ENCODE results near the gene GXYLT1. TPM values are rescaled to one million over a fixed set of nuclear protein-coding genes. Genes with fewer than 3 reads are reported as not detected.

Gene GXYLT1
- total RNA-seq, 1 experiment from 2014 or later = 9.0 TPM

- DNase-seq (ENCODE audit: low read depth, low spot score) (no peak), ATAC-seq (no peak)
- no peak for TF ChIP-seq ATF3 (IDR thresholded peaks at IDR 0.05)
- no peak for TF ChIP-seq EZH2phosphoT487 (IDR thresholded peaks at IDR 0.05; ENCODE audit: borderline replicate concordance)
- TF ChIP-seq EGR1 (IDR thresholded peaks at IDR 0.05; ENCODE audit: low read depth) = no peak
- no peak for TF ChIP-seq FOSL1 (IDR thresholded peaks at IDR 0.05; ENCODE audit: low read depth)
- TF ChIP-seq CBX3 (IDR thresholded peaks at IDR 0.05; ENCODE audit: low read depth) = no peak
- TF ChIP-seq SP1 (IDR thresholded peaks at IDR 0.05; ENCODE audit: low read depth) = no peak
- TF ChIP-seq TCF7L2 (IDR thresholded peaks at IDR 0.05; ENCODE audit: borderline replicate concordance, extremely low read depth, insufficient read depth, insufficient read length) = no peak
- Histone ChIP-seq H3K9ac (ENCODE audit: low read length) (no peak overlapping the region), H3K36me3 (ENCODE audit: control insufficient read depth in 1 of 2, insufficient read depth in 2 of 2, low read length in 2 of 2) (no peaks in the 10 kb centered on the region), H2AFZ (ENCODE audit: low read depth, low read length, poor library complexity, severe bottlenecking) (no peak overlapping the region), H3K9me3 (ENCODE audit: control insufficient read depth in 1 of 2, insufficient read depth in 1 of 2, low read depth in 1 of 2, low read length in 2 of 2) (no peaks in the 10 kb centered on the region), H3K9me2 (ENCODE audit: insufficient read depth) (no peaks in the 10 kb centered on the region), H3K4me2 (ENCODE audit: low read length) (no peak overlapping the region), H3K4me3 (replicated peaks in 1 of 2; ENCODE audit: low read depth in 1 of 2, low read length in 2 of 2) (no peak overlapping the region), H3K27me3 (ENCODE audit: insufficient read depth, low read length) (no peaks in the 10 kb centered on the region), H3K4me1 (ENCODE audit: control insufficient read depth in 1 of 2, insufficient read depth in 2 of 2, low read length in 2 of 2) (peaks cover 0 to 13% of the 10 kb centered on the region in 2 experiments; a peak in 2 of 4 replicates), H3K79me2 (ENCODE audit: insufficient read depth, low read length) (peaks cover 85% of the 10 kb centered on the region), H3K27ac (ENCODE audit: low read depth, low read length) (no peak overlapping the region), H4K20me1 (ENCODE audit: insufficient read depth) (peaks cover 20% of the 10 kb centered on the region; the same call in 1 of the 2 replicates)
- intact Hi-C loops (cut with micrococcal nuclease) = no loop called here
- no TSS peak for BruUV-seq (replicated peaks)
- ChIA-PET POLR2A (interaction anchor here (0.7 kb wide), 1 partner anchor 14 kb away, joined by 4 read pairs; no protein-coding TSS in a partner anchor), RAD21 (ENCODE audit: low non-redundant PET in 1 of 2, low total read pairs in 2 of 2, uncharacterized antibody in 2 of 2, unreplicated experiment in 2 of 2) (no interaction called here), CTCF (interaction anchor here (1.9 kb wide), 1 partner anchor 245 kb away, joined by 4 read pairs; no protein-coding TSS in a partner anchor)
These were observed 17.7 kb downstream of the GXYLT1 start for GRCh38 chr12:42126963-42127362.

- no peaks in the 10 kb centered on the region for H3K27me3 ChIP-seq (ENCODE audit: insufficient read depth, low read length)
- POLR2A ChIA-PET = no interaction called here
- H3K79me2 ChIP-seq (ENCODE audit: insufficient read depth, low read length) = peaks cover 84% of the 10 kb centered on the region
- RAD21 ChIA-PET (ENCODE audit: low non-redundant PET in 1 of 2, low total read pairs in 2 of 2, uncharacterized antibody in 2 of 2, unreplicated experiment in 2 of 2) = no interaction called here
- CTCF ChIA-PET = interaction anchor here (1.1 kb wide), 1 partner anchor 247 kb away, joined by 4 read pairs; no protein-coding TSS in a partner anchor
- no TSS peak for BruUV-seq (replicated peaks)
- no peaks in the 10 kb centered on the region for H3K9me2 ChIP-seq (ENCODE audit: insufficient read depth)
- intact Hi-C loops (cut with micrococcal nuclease) = no loop called here
- no peak overlapping the region for H2AFZ ChIP-seq (ENCODE audit: low read depth, low read length, poor library complexity, severe bottlenecking)
- ATAC-seq = no peak
- no peak overlapping the region for H3K27ac ChIP-seq (ENCODE audit: low read depth, low read length)
- no peaks in the 10 kb centered on the region for H3K36me3 ChIP-seq (ENCODE audit: control insufficient read depth in 1 of 2, insufficient read depth in 2 of 2, low read length in 2 of 2)
- no peaks in the 10 kb centered on the region for H3K4me1 ChIP-seq (ENCODE audit: control insufficient read depth in 1 of 2, insufficient read depth in 2 of 2, low read length in 2 of 2)
- H3K4me3 ChIP-seq (replicated peaks in 1 of 2; ENCODE audit: low read depth in 1 of 2, low read length in 2 of 2) = no peak overlapping the region
- peaks cover 6% of the 10 kb centered on the region; the same call in 1 of the 2 replicates for H4K20me1 ChIP-seq (ENCODE audit: insufficient read depth)
- no peak for DNase-seq (ENCODE audit: low read depth, low spot score)
- no peaks in the 10 kb centered on the region for H3K9me3 ChIP-seq (ENCODE audit: control insufficient read depth in 1 of 2, insufficient read depth in 1 of 2, low read depth in 1 of 2, low read length in 2 of 2)
- H3K4me2 ChIP-seq (ENCODE audit: low read length) = no peak overlapping the region
- H3K9ac ChIP-seq (ENCODE audit: low read length) = no peak overlapping the region
- TF ChIP-seq JUND (IDR thresholded peaks at IDR 0.05) = no peak
- no peak for TF ChIP-seq EGR1 (IDR thresholded peaks at IDR 0.05; ENCODE audit: low read depth)
- TF ChIP-seq SIN3A (IDR thresholded peaks at IDR 0.05; ENCODE audit: low read depth) = no peak
- TF ChIP-seq REST (IDR thresholded peaks at IDR 0.05; ENCODE audit: low read depth) = no peak
- no peak for TF ChIP-seq ELF1 (IDR thresholded peaks at IDR 0.05; ENCODE audit: borderline replicate concordance, low read depth)
- TF ChIP-seq ZFX (IDR thresholded peaks at IDR 0.05) = no peak
- no peak for TF ChIP-seq YY1 (IDR thresholded peaks at IDR 0.05; ENCODE audit: extremely low read depth, insufficient replicate concordance, low read depth, low read length)
These were observed 19.3 kb downstream of the GXYLT1 start for GRCh38 chr12:42125388-42125767.

All from HCT116 (cell line).